KMS-11 (cell line): ENCODE results near the gene CAMTA1.

Experiments
- H2AFZ ChIP-seq: fragments of 200-600 bp; sonication (generic); 2 replicates; pipeline ENCODE4 v1.6.1; 2016; ENCODE audit warnings: antibody characterized with exemption, mixed run types, low read depth
- H3K27ac ChIP-seq: fragments of 200-600 bp; sonication (generic); 2 replicates; pipeline ENCODE4 v1.6.1; 2016; ENCODE audit warnings: mild to moderate bottlenecking, mixed run types
- H3K27me3 ChIP-seq: fragments of 200-600 bp; sonication (generic); 2 replicates; pipeline ENCODE4 v1.6.1; 2017; ENCODE audit warnings: mild to moderate bottlenecking, low read depth, mixed run types, moderate library complexity; ENCODE audit not compliant: insufficient read depth
- H3K36me3 ChIP-seq: fragments of 200-600 bp; sonication (generic); 2 replicates; pipeline ENCODE4 v1.6.1; 2017; ENCODE audit warnings: mild to moderate bottlenecking, mixed run types; ENCODE audit not compliant: insufficient read depth
- H3K4me1 ChIP-seq: fragments of 200-600 bp; sonication (generic); 2 replicates; pipeline ENCODE4 v1.6.1; 2016; ENCODE audit warnings: mild to moderate bottlenecking, low read depth, mixed run types; ENCODE audit not compliant: poor library complexity, severe bottlenecking
- H3K4me2 ChIP-seq: fragments of 200-600 bp; sonication (generic); 2 replicates; pipeline ENCODE4 v1.7.0; 2016; ENCODE audit warnings: mild to moderate bottlenecking, mixed run types
- H3K4me3 ChIP-seq: fragments of 200-600 bp; sonication (generic); IDR thresholded peaks from 2 replicates; pipeline ENCODE4 v1.6.1; 2017; ENCODE audit warnings: low read depth, low read length, mixed read lengths; ENCODE audit not compliant: insufficient read depth
- H3K79me2 ChIP-seq: fragments of 200-600 bp; sonication (generic); 2 replicates; pipeline ENCODE4 v1.6.1; 2016; ENCODE audit warnings: low read depth, mixed run types; ENCODE audit not compliant: insufficient read depth
- H3K9ac ChIP-seq: fragments of 200-600 bp; sonication (generic); 2 replicates; pipeline ENCODE4 v1.6.1; 2016; ENCODE audit warnings: mild to moderate bottlenecking, mixed run types
- H4K20me1 ChIP-seq: fragments of 200-600 bp; sonication (generic); 2 replicates; pipeline ENCODE4 v1.6.1; 2016; ENCODE audit warnings: mild to moderate bottlenecking, mixed run types; ENCODE audit not compliant: insufficient read depth
- TF ChIP-seq, protein P1 (sequence below): fragments of 200-600 bp; sonication (generic); conservative IDR thresholded peaks from 2 replicates; pipeline ENCODE4 v1.6.1; 2017; ENCODE audit warnings: low read depth, mild to moderate bottlenecking, antibody characterized with exemption, low read length, moderate library complexity, mixed read lengths

Gene CAMTA1

DNA sequence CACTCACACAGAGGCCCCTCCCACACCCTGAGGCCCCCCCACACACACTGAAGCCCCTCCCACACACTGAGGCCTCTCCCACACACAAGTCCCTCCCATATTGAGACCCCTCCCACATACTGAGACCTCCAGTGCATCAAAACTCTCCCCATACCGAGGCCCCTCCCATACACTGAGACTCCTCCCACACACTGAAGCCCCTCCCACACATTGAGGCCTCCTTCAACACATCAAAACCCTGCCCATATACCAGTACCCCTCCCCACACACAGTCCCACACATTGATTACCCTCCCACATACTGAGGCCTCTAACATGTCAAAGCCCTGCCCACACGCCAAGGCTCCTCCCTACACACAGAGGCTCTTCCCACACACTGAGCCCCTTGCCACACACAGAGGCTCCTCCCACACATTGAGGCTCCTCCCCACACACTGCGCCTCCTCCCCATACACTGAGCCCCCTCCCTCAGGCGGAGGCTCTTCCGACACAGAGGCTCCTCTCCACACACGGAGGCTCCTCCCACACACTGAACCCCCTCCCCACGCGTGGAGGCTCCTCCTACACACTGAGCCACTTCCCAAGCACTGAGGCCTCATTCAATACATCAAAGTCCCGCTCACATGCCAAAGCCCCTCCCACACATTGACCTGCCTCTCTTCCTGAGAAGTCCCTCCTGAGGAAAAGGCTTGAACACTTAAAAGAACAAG, 392.3 kb downstream of the CAMTA1 start:
- Histone ChIP-seq H3K27ac (no peak overlapping the region), H3K36me3 (no peaks in the 10 kb centered on the region), H3K9ac (no peak overlapping the region), H3K27me3 (no peaks in the 10 kb centered on the region), H4K20me1 (no peaks in the 10 kb centered on the region), H2AFZ (no peak overlapping the region), H3K79me2 (no peaks in the 10 kb centered on the region), H3K4me1 (no peaks in the 10 kb centered on the region), H3K4me3 (no peak overlapping the region), H3K4me2 (no peak overlapping the region)
- TF ChIP-seq, protein P1, sequence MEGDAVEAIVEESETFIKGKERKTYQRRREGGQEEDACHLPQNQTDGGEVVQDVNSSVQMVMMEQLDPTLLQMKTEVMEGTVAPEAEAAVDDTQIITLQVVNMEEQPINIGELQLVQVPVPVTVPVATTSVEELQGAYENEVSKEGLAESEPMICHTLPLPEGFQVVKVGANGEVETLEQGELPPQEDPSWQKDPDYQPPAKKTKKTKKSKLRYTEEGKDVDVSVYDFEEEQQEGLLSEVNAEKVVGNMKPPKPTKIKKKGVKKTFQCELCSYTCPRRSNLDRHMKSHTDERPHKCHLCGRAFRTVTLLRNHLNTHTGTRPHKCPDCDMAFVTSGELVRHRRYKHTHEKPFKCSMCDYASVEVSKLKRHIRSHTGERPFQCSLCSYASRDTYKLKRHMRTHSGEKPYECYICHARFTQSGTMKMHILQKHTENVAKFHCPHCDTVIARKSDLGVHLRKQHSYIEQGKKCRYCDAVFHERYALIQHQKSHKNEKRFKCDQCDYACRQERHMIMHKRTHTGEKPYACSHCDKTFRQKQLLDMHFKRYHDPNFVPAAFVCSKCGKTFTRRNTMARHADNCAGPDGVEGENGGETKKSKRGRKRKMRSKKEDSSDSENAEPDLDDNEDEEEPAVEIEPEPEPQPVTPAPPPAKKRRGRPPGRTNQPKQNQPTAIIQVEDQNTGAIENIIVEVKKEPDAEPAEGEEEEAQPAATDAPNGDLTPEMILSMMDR: no peak

- H2AFZ ChIP-seq: no peak overlapping the region
- H3K4me3 ChIP-seq: no peak overlapping the region
- H3K27ac ChIP-seq: no peak overlapping the region
- no peaks in the 10 kb centered on the region for H3K27me3 ChIP-seq
- H3K4me1 ChIP-seq: no peaks in the 10 kb centered on the region
- H4K20me1 ChIP-seq: no peaks in the 10 kb centered on the region
- no peaks in the 10 kb centered on the region for H3K36me3 ChIP-seq
- TF ChIP-seq, protein P1: no peak
- no peaks in the 10 kb centered on the region for H3K79me2 ChIP-seq
- H3K9ac ChIP-seq: no peak overlapping the region
- no peak overlapping the region for H3K4me2 ChIP-seq
These were observed 393.1 kb downstream of the CAMTA1 start for GRCh38 chr1:7178336-7178735.

- H3K4me2 ChIP-seq: no peak overlapping the region
- no peaks in the 10 kb centered on the region for H3K36me3 ChIP-seq
- H4K20me1 ChIP-seq: no peaks in the 10 kb centered on the region
- no peak overlapping the region for H2AFZ ChIP-seq
- no peak overlapping the region for H3K4me3 ChIP-seq
- no peaks in the 10 kb centered on the region for H3K79me2 ChIP-seq
- H3K27ac ChIP-seq: no peak overlapping the region
- H3K4me1 ChIP-seq: no peaks in the 10 kb centered on the region
- H3K27me3 ChIP-seq: no peaks in the 10 kb centered on the region
- no peak overlapping the region for H3K9ac ChIP-seq
- TF ChIP-seq, protein P1: no peak
These were observed 393.5 kb downstream of the CAMTA1 start for GRCh38 chr1:7178741-7179140.

DNA sequence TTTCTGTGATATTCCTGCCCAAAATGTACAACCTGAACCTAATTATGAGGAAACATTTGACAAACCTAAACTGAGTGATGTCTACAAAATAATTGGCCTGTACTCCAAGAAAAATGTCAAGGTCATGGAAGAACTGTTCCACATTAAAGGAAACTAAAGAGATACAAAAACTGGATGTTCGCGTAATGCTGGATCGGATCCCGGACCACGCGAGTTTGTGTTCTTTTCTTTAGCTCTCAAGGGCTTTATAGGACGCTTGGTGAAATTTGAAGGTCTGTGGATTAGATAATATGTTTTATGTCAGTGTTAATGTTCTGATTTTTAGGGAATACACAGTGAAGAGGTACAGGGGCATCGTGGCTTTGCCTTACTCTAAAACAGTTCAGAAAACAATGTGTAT, 400.5 kb downstream of the CAMTA1 start:
- Histone ChIP-seq H3K27me3 (no peaks in the 10 kb centered on the region), H3K36me3 (no peaks in the 10 kb centered on the region), H3K79me2 (no peaks in the 10 kb centered on the region), H3K4me1 (no peaks in the 10 kb centered on the region), H3K9ac (no peak overlapping the region), H2AFZ (no peak overlapping the region), H3K4me3 (no peak overlapping the region), H3K27ac (no peak overlapping the region), H3K4me2 (no peak overlapping the region), H4K20me1 (no peaks in the 10 kb centered on the region)
- TF ChIP-seq, protein P1: no peak
